Measurements from ENCODE around the gene PNRC1. TPM values are rescaled to one million over a fixed set of nuclear protein-coding genes. Genes with fewer than 3 reads are reported as not detected.

Gene PNRC1
- total RNA-seq, result 32.1 and 42.7 TPM in 2 replicates

GRCh38 chr6:89080281-89081128 is at the start of gene PNRC1:
TSS of gene PNRC1 (plus strand) at chr6:89080751. CDS start at chr6:89080895, 144 bp downstream.

DNA sequence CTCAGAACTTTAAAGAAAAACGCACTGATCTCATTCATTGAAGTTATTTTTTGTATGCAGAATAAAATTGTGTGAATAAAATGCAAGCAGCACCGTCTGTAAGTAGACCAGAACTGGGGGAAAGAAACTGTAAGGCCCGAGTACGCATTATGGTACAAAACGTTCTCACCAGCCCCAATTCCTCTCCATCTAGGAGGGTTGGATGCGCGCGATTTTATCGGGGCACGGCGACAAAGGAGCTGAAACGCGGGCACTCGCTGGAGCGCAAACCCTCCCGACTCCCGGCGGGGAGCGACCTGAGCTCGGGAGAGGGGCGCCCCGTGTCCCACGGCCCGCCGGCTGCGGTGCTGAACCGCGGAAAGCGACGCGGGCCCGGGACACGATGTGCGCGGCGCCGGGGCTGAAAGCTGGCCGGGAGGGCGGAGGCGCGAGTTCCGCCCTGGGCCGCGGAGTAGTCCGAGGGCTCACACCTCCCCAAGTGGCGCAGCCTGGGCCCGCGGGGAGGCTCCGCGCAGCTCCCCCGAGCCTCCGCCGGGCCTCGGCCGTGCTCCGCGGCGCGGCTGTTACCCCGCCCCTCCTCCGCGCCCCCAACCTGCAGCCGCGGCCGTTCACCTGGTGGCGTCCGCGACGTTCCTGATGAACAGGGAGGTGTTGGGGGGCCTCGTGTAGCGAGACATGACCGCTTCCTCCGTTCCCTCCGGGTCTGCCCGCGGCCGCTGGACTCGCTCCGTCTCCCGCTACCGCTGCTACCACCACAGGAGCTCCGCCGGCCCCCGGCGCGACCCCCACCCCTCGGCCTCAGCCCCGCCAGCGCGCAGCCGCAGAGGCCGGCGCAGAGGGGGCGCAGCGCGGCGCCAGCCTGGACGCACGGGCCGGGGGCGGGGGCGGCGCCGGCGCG is 36.9 kb downstream of the PNRC1 start, which contains the start of gene SRSF12:
TSS of gene SRSF12 (minus strand) at position 861 of the 898 bp plus-strand sequence. CDS start at position 677, 184 bp downstream.

Other genes with a start within 250 kb of the PNRC1 start
- gene RNGTT, start 117.1 kb upstream of the PNRC1 start, total RNA-seq, result 12.9 and 16.1 TPM in 2 replicates
- gene SRSF12, start 37.3 kb downstream of the PNRC1 start, total RNA-seq, result 0.34 and 0.45 TPM in 2 replicates
- gene PM20D2, start 65.3 kb downstream of the PNRC1 start, total RNA-seq, result 12.0 and 17.0 TPM in 2 replicates
- gene GABRR1, start 136.6 kb downstream of the PNRC1 start, total RNA-seq, result not detected in 2 replicates
- 0.34 TPM in 1 of 2 replicates, not detected in the other for gene GABRR2, start 234.5 kb downstream of the PNRC1 start, total RNA-seq